Epidermal melanocyte (primary cell): Measurements from ENCODE around the gene SYNPO2.
A peak's percentile ranks its signal among the peaks of the same experiment; 100 is the strongest.
"Not testable (repeated sequence)": the region's sequence is repeated elsewhere in the genome, so short reads cannot be mapped to it uniquely, and the experiment has no call there.

Experiments
- DNase-seq: peaks from one replicate; pipeline ENCODE4 v3.0.0; 2011; ENCODE audit warnings: low spot score; ENCODE audit not compliant: insufficient read length

SYNPO2 gene

DNA sequence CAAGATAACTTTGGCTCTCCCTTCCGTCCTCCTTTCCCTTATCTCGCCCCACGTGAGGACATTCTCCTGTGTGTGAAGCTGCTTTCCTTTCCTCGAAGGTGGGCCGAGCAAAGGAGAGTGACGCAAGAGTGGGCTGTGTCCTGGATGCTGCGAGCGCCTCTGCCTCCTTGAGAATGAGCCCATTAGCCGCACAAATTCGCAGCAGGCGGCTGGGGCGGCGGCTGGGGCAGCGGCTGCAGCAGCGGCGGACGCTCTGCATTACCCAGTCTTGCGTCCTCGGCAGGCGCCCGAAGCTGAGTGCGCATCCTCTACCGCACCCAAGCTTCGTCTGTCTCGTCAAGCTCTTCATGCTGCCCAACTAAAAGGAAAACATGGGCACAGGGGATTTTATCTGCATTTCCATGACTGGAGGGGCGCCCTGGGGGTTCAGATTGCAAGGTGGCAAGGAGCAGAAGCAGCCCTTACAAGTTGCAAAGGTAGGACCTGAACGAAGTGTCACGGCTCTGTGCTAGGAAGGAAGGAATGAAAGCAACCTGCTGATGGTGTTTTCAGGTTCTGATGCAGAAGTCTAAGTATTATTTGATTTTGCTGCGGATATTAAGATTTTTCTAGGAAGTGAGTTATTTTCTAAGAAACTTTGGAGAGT, at the start of gene SYNPO2:
TSS of gene SYNPO2 (plus strand) at position 189 of the 646 bp plus-strand sequence. CDS start at position 372, 183 bp downstream.
- no peak for DNase-seq

DNA sequence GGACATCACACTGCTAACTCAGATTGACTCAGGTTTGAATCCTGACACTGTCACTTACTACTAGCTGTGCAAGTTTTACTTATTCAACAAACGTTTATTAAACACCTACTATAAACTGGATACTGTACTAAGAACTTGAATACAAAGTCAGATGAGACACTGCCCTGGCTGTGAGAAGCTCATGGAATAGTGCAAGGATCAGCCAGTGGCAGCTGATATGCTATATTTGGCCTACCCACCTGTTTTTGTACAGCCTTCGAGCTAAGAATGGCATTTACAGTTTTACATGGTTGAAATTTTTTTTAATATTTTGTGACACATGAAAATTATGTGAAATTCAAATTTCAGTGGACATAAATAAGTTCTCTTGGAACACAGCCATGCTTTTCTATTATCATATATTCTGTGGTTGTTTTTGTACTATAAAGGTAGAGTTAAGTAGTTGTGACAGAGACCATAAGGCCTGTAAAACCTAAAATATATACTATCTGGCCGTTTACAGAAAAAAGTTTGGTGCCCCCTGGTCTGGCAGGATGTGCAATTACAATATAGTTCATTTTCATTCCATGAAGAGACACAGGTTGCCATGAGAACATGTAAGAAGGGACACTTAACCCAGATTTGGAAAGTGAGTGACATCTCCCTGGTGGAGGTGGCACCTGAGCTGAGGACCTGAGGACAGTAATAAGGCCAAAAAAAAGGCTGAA, 49.3 kb upstream of the SYNPO2 start:
- DNase-seq = no peak

GRCh38 chr4:118842055-118842454, 46.6 kb upstream of the SYNPO2 start:
- DNase-seq = no peak

GRCh38 chr4:118843237-118843636, 45.4 kb upstream of the SYNPO2 start:
- no peak for DNase-seq

DNA sequence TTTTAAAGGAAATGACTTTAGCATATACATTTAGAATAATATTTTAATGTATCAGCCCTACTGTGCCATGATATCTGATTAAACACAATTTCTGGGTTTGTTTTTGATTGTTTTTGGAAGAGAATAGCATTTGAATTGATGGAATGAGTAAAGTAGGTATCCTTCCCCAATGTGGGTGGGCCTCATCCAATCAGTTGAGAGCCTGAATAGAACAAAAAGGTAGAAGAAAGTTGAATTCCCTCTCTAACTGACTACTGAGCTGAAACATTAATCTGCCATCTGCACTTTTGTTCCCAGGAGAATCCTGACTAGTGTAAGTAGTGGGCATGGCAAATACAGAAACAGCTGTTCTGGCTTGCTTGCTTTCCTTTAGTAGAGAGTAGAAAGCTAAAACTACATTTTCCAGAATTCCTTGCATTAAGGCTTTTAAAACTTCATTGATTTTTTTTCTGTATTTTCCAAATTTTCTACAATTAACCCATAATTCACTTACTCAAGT, 43.1 kb upstream of the SYNPO2 start:
- no peak for DNase-seq

- DNase-seq = no peak
These were observed 41.7 kb upstream of the SYNPO2 start for GRCh38 chr4:118846979-118847378.

DNA sequence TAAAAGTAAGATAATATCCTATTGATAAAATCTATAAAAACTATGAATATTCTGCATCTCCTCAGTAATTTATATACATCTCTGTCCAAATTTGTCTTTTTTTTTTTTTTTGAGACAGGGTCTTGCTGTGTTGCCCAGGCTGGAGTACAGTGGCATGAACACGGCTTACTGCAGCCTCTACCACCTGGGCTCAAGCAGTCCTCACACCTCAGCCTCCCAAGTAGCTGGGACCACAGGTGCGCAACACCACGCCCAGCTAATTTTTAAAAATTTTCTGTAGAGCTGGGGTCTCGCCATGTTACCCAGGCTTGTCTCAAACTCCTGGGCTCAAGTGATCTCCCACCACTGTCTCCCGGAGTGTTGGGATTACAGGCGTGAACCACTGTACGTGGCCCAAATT, 40.4 kb upstream of the SYNPO2 start:
- DNase-seq = no peak

- DNase-seq = no peak
These were observed 39.8 kb upstream of the SYNPO2 start for GRCh38 chr4:118848901-118849300.

- DNase-seq = no peak
These were observed 38.7 kb upstream of the SYNPO2 start for GRCh38 chr4:118849867-118850487.

DNA sequence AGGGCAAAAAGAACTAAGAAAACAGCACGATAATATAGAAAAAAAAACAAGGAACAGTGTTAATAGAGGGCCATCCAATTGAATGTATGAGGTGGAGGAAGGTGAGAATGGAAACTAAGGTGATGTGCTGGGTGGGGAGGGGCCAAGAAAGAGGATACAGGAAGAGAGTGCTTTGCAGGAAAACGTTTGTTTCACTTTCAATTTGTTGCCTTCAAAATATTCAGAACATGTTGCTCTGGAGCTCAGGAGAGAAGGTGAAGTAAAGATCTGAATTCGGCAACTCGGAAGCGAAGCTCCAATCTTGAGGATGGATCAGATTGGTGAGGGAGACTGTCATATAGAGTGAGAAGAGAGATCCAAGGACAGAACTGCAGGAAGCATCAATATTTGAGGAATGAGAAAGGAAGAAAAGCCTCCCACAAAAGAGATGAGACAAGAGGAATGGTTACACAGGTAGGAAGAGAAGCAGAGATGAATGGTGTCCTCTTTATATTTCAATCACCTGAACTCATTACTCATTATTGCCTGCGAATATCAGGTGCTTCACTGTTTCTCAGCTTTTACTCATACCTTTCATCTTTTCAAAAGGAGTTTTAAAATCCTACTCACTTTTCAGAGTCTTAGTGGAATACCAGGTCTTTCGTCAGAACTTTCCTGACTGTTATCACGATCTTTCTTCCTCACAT, 38.0 kb upstream of the SYNPO2 start:
- DNase-seq = no peak

- DNase-seq = no peak
These were observed 30.9 kb upstream of the SYNPO2 start for GRCh38 chr4:118857760-118858159.

DNA sequence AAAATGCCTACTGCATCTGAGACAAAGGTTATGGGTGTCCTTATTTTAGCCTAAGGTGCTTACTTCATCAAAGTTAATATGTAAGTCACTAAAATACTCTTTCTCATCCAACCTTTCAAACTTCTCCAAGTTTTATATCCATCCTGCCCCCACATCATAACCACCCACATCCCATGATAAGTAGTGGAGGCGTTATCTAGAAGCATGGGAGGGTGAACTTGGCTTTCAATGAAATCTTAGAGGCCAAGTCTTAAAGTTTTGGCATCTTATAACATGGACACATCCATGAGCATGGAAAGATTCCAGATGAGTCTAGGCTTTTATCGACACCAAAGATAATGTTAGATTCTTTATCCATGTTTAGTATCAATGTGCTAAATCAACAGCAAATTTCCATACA, 29.9 kb upstream of the SYNPO2 start:
- DNase-seq = no peak

DNA sequence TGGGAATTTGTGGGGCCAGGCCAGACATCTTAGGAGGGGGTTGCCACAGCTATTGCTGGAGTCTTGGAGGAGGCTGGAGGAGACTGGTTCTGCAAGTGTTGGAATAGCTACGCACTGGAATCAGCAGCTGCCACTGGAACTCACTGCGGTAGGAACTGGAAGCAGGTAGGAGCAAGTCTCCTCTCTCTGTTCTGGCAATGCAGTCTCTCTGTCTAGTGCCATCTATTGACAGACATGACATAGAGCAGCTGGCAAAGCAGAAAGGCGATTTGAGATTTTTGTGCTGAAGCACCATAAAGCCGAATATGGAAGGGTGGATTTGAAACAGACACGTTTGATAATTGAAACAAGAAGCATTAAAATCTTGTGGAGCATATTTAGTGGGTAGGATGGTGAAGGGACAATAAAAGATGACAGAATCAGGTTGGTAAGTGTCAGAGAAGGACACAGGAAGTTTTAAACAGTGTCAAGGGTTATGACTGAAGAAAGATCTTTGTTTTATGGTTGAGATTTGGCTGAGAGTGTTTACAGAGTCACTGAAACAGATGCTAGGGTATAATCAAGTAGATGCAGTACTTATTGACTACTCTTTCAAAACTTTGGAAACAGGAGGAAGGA, 23.5 kb upstream of the SYNPO2 start:
- peak; percentile 25 for DNase-seq

DNA sequence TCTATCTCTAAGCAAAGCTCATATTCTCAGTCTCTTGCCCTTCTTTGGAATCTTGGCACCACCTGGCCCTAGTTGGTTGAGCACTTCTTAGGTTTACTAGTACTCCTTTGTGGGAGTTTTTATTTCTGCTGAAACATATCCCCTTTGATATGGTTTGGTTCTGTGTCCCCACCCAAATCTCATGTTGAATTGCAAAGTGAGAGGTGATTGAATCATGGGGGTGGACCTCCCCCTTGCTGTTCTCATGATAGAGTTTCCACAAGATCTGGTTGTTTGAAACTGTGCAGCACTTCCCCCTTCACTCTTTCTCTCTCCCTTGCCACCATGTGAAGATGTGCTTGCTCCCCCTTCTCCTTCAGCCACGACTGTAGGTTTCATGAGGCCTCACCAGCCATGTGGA, 22.2 kb upstream of the SYNPO2 start:
- no peak for DNase-seq

DNA sequence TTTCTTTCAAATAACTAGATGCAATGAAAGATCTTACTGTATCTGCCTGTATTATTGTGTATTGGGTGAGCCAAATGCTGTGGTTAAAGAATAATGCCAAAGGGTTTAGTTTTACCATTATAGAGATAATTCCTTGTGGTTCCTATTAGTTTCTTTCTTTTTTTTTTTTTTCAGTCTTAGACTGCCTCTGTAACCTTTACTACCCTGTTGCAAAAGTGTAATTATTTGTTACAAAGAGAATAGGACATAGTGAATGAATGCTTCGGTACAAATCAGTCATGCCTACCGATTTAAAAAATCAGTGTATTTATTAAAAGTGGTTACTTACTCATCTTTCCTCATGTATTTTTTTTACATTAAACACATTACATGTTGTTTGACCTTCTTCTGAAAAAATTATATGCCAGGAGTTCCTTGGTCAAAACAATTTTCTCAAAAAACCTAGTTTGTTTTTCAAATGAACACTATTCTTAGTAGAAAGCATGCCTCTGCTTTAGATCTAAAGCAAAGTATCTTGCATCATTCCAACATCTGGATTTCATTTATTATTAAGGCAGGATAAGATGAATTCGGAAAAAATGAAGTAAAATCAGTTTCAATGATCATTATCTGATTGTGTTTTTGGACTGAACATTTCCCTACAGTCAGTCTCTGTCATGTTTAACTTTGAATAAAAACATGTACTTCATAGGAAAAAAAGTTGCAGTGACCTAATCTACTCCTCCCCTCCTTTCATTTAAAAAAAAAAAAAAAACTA, 21.2 kb upstream of the SYNPO2 start:
- DNase-seq = no peak

GRCh38 chr4:118869808-118870342, 18.8 kb upstream of the SYNPO2 start:
- DNase-seq = no peak

- DNase-seq = no peak
These were observed 16.5 kb upstream of the SYNPO2 start for GRCh38 chr4:118872181-118872580.

DNA sequence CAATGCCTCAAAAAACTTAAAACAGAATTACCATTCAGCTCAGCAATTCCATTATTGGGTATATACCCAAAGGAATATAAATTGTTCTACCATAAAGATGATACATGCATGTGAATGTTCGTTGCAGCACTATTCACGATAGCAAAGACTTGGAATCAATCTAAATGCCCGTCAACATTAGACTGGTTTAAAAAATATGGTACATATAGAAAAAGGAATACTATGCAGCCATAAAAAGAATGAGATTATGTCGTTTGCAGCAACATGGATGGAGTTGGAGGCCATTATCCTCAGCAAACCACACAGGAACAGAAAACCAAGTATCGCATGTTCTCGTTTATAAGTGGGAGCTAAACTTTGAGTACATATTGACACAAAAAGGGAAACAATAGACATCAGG, 10.9 kb upstream of the SYNPO2 start:
- DNase-seq = no peak

- not testable (repeated sequence) for DNase-seq
These were observed 10.1 kb upstream of the SYNPO2 start for GRCh38 chr4:118878507-118878906.

DNA sequence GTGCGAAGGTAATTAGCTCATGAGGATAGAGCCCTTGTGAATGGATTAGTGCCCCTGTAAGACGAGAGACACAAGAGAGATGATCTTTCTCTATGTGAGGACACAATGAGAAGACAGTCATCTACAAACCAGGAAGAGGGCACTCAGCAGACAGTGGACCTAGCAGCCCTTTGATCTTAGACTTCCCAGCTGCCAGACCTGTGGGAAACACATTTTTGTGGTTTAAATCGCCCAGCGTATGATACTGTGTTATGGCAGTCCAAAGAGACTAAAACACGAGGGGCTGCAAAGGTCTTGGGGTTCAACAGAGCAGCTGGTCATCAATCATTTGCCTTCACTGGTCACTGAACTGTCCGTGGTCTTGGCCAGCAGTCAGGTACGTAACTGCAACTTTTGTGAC, 9.2 kb upstream of the SYNPO2 start:
- no peak for DNase-seq
